Activated CD4-positive, alpha-beta T cell treated with anti-CD3 and anti-CD28 coated beads, Interleukin-2, Interleukin-4, amounts not matched to agents 100 ng/mL and 50 ng/mL, durations not matched to agents 16 hours and 8 hours (primary cell): Measurements from ENCODE around the gene POLR1E.
"Not testable (repeated sequence)": the region's sequence is repeated elsewhere in the genome, so short reads cannot be mapped to it uniquely, and the experiment has no call there.

Experiments used
- DNase-seq: peaks from one replicate; pipeline ENCODE4 v3.0.0-alpha.2; 2020; ENCODE audit warnings: low spot score

Gene POLR1E

DNA sequence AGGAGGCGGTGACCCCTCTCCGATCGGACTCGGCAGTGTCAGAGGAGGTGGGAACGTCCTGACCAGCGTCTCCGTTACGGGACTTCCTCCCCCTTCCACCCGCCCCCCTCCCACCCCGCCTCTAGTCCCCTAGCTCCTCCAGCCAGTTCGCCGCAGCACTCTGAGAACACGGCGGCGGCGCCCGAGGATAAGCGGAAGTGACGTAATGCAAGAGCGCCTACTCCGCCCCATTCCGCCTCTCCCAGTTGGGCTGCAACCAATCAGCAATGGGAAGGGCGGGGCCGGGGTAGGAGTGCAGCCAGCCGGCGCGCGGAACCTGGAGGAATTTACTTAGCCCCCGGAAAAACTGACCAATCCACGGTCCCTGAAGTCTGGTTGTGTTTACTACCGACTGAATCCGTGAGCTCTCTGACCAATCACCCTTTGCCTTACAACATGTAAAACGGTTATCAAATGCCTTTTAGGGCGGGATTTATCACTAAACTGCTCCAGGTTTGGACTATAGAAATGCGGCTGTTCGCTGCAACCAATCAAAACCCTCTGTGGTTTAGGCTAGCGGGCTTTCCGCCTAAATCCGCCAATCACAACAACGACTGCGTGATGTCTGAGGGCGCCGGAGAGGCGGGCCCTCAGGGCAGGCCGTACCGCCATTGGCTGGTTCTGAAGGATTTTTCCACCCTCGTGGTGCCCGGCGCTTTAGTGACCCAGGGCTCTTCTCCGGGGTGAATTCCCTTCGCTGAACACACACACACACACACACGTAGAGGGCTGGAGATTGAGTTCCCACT lies 20.3 kb upstream of the POLR1E start, which contains the start of gene ZBTB5:
Gene ZBTB5, minus strand, starts transcription at position 202 of the 788 bp plus-strand sequence. CDS start 22,899 bp downstream, outside the sequence.
- peak; percentile 99 for DNase-seq

DNA sequence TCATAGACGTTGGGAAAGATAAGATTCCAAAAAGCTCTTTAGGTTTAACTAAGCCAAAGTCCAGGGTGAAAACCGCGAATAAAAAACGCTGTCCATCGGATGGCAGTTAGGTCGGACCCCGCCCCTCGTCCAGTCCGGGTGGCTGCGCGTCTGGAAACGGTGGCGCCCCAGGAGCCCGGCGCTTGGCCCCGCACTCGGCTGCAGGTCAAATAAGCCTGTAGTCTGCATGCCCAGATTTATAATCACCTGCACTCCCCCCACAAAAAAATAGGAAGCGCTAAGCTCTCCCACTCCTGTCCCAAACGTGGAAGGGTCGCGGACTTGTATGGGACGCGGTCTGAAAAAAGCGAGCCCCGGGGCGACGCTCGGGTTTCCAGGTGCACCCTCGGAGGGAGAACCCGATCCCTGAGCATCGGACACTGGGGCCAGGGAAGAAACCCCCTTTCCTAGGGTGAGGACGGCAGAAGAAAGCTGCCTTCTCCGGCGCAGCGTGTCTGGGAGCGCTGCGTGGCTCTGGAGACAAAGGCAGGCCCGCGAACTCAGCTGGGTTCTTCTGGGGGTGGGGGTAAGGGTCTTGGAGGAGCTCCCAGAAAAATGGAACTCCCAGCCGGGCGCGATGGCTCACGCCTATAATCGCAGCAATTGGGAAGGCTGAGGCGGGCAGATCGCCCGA lies 19.6 kb upstream of the POLR1E start:
- DNase-seq = no peak

DNA sequence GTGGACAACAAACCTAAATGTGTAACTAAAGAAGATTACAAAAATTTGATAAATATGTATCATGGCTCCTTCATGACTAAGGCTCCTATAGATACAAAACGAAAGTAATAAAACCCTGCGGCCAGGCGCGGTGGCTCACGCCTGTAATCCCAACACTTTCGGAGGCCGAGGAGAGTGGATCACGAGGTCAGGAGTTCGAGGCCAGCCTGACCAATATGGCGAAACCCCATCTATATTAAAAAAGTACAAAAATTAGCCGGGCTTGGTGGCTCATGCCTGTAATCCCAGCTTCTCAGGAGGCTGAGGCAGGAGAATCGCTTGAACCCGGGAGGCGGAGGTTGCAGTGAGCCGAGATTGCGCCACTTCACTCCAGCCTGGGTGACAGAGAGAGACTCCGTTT lies 18.2 kb upstream of the POLR1E start:
- DNase-seq = not testable (repeated sequence)

DNA sequence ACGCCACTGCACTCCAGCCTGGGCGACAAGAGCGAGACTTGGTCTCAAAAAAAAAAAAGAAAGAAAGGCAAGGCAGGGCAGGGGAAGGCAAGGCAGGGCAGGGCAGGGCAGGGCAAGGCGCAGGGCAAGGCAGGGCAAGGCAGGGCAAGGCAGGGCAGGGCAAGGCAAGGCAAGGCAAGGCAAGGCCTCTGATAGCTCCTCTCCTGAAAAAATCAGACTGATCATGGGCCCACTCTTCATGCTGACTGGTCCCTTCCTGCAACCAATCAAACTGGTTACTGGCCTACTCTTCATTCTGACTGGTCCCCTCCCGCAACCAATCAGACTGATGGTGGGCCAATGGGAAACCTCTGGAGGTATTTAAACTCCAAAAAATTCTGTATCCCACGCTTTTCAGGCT lies 17.1 kb upstream of the POLR1E start:
- DNase-seq = no peak

DNA sequence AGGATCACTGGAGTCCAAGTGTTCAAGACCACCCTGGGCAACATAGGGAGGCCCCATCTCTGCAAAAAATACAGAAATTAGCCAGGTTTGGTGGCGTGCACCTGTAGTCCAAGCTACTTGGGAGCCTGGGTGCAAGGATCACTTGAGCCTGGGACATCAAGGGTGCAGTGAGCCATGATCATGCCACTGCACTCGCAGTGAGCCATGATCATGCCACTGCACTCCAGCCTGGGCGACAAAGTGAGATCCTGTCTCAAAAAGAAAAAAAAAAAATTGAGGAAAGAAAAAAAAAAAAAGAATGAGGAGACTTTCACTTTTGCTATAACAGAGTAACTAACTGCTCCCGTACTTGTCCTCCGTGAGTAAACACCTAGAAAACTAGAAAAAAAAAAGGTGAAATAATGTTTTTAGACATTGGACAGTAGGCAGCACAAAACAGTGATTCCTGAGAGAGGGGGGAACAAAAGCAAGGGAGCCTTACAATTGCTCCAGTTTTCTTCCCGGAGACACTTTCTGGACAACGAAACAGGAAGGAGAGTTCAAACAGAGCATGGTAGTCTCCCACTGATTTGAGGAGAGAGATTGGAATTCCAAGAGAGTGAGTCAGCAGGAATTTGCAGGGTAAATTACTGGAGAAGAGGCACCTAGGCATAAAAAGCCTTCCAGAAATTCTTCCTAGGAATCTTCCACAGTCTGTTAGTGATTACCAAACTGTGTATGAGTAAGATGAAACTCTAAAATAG lies 13.6 kb upstream of the POLR1E start:
- no peak for DNase-seq

DNA sequence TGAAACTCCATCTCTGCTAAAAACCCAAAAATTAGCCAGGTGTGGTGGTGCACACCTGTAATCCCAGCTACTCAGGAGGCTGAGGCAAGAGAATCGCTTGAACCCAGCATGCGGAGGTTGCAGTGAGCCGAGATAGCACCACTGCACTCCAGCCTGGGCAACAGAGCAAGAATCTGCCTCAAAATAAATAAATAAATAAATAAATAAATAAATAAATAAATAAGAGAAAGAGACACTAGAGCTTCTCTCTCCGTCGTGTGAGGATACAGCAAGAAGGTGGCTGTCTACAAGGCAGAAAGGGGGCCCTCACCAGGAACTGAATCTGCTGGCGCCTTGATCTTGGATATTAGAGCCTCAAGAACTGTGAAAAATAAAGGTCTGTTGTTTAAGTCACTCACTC lies 11.8 kb upstream of the POLR1E start:
- DNase-seq = not testable (repeated sequence)

DNA sequence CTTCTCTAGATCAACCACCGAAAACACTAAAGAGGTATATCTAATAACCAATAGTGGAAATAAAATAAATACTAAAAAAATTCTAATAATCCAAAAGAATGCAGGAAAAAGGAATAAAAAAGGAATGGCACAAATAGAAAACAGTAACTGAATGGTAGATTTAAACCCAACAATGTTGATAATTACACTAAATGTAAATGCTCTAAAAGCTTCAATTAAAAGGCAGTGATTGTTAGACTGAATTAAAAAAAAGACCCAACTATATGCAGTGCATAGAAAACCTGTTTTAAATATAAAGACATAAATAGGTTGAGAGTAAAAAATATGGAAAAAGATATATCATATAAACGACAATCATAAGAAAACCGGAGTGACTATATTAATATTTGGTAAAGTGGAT lies 11.3 kb upstream of the POLR1E start:
- DNase-seq = no peak

DNA sequence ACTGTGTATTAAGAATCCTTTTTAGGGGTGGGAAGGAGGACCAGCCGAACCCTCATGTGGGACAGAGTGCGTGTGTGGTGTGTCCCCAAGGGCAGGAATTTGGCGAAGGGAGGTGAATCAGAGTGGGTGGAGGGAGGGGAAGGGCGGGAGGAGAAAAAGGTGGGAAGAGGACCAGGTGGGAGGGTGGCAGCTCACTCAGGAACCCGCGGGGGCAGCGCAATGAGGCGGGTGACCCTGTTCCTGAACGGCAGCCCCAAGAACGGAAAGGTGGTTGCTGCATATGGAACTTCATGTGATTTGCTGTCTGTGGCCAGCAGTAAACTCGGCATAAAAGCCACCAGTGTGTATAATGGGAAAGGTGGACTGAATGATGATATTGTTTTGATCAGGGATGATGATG lies 8.8 kb upstream of the POLR1E start:
- DNase-seq = no peak

DNA sequence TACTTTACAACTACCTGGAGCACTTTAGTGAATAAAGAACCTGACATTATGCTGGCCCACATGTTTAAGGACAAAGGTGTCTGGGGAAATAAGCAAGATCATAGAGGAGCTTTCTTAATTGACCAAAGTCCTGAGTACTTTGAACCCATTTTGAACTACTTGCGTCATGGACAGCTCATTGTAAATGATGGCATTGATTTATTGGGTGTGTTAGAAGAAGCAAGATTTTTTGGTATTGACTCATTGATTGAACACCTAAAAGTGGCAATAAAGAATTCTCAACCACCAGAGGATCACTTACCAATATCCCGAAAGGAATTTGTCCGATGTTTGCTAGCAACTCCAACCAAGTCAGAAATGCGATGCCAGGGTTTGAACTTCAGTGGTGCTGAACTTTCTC lies 8.3 kb upstream of the POLR1E start:
- not testable (repeated sequence) for DNase-seq

DNA sequence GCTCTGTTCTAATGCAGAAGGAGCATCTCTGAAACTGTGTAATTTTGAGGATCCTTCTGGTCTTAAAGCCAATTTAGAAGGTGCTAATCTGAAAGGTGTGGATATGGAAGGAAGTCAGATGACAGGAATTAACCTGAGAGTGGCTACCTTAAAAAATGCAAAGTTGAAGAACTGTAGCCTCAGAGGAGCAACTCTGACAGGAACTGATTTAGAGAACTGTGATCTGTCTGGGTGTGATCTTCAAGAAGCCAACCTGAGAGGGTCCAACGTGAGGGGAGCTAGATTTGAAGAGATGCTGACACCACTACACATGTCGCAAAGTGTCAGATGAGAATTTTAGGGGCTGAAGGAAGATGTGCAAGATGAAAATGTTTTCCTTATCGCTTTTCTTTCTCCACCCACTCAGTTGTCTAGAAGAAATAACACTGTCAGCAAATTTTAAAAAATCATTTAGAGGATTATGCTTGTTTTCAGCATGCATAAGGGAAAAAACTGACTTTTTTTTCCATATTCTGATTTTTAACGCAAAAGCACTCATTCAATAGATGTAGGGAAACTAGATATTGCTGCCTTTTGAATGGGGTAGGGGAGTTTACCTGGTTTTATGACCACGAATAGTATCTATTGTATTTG lies 7.6 kb upstream of the POLR1E start:
- not testable (repeated sequence) for DNase-seq

DNA sequence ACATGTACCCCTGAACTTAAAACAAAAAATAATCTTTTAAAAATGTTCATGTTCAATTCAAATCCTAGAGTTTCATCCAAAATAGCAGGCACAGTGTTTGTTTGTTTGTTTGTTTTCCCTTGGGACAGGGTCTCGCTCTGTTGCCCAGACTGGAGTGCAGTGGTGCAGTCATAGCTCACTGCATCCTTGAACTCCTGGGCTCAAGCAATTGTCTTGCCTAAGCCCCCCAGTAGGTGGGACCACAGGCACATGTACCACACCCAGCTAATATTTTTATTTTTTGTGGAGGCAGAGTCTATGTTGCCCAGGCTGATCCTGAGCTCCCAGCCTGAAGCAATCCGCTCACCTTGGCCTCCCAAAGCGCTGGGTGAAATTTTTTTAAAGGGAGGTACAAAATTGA lies 5.0 kb upstream of the POLR1E start:
- DNase-seq = no peak

DNA sequence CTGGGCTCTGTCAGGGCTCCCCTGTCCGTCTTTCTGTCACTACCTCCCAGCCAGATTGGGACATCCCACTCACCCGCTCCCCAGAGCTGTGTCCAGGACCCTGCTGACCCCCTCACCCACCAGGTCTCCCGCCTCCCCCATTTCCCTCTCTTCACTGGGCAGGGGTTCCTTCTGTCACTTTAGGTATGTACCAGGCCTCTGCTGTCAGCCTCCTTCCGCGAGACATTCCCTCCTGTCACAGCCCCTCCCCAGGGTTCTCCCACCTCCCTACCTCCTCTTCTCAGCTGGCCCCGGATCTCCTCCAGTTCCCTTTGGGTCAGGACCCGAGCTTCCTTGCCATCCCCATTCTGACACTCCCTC lies 488 bp downstream of the POLR1E start:
- DNase-seq = no peak

DNA sequence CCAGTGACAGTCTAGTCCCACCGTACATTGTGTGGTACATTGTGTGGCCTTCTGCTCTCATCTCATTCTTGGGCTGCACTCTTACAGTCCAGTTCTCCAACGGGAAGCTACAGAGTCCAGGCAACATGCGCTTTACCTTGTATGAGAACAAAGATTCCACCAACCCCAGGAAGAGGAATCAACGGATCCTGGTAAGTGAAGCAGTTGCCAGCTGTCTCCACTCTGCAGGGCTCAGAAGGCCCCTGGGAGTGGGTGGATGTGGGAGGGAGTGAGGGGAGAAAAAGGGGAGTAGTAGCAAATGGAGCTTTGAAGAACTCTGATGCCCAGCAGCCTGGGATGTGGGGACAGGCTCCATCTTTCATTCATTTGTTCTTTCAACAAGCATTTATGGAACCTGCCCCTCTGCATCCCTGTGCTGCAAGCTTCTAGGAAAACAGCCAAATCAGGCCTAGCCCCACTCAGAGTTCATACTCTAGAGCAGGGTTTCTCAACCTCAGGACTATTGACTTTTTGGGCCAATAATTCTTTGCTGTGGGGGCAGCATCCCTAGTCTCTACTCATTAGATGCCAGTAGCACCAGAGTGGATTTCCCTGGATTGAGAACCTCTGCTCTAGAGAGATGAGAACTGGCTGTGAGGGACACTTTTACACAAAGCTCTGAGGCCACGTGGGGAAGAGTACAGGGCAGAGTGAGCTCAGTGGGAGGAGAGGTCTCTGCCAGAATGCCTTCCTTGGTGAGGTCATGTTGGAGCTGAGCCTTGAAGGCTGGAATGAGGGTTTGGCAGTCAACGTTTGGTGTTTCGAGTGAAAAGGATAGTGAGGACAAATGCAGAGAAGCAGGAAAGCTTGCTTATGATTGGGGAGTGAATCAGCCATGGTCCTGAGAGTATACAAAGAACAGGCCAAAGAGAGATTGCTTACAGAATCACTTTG lies 1.1 kb downstream of the POLR1E start:
- DNase-seq = no peak

DNA sequence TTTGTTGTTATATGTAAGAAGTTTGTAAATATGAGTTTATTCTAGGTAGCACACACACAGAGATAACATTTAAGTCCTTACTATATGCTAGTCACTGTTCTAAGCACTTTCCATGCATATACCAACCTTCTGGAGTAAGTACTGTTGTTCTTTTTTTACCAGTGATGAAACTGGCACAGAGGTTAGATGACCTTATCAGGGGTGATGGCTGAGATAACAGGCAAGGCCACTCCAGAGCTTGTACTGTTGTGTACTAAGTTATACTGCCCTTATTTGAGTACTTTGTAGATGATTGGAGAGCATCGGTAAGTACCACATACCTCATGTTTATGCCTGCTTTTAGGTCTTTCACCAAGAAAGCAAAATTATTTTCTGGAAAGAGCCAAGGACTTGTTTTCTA lies 6.2 kb downstream of the POLR1E start:
- no peak for DNase-seq

DNA sequence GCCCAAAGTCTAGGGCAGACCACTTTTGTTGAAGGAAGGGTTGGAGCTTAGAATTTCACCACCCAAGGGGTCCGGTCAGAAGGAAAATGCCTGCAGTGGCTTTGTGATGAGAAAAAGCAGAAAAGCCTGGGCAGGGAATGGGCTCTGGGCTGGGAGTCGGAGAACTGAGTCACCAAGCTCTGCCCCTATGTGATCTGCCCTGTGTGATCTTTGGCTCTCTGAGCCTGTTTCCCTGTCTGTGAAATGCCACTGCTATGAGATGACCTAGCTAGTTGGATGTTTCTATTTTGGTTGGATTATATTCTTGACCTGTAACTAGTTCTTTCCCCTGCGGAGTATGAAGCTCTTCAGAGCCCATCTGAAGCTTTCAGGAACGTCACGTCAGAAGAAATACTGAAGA lies 9.8 kb downstream of the POLR1E start:
- DNase-seq = no peak

DNA sequence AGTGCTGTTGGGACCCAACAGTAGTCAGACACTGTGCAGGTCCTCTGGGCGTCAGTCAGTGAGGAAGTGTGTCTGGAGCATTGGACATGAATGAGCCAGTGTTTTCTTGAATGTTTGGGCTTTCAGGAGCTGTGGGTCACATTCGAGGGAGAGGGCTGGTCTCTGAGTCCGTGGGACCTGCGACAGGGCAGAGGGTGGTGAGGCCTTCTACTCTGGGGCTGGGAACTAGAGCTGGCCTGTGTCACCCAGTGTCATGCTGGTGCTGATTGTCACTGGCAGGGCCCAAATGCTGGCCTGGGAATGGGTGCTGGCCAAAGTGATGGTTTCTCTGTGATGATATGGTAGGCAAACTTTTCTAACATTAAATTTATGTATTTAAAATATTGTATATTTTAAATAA lies 10.3 kb downstream of the POLR1E start:
- DNase-seq = no peak

DNA sequence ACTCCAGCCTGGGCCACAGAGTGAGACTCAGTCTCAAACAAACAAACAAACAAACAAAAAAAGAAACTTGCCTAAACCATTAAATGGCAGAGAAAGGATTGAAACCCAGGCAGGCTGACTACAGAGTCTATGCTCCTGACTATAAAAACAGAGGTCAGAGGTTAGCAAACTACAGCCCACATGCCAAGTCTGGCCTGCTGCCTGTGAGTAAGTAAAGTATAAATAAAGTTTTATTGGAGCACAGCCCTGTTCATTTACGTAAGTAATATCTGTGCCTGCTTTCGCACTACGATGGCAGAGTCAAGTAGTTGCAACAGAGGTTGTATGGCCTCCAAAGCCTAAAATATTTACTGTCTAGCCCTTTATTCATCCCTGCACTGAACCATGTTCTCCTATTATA lies 11.6 kb downstream of the POLR1E start:
- no peak for DNase-seq

DNA sequence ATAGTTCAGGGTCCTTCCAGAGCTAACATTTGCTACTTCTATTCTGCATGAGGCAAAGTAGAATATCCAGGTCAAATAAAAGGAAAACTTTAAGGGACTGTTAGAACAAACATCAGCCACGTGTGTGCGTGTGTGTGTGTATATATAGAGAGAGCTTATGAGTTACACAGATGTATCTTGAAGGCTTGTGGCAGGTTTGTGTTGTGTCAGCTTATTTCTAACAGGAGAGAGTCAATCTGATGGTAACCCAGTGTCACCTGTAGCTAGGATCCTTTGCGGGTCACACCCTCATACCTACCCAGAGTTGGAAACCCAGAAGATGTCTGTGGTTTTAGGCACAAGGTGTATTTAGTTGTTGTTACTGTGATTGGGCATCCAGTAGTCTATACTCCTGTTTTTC lies 12.7 kb downstream of the POLR1E start:
- DNase-seq = no peak

DNA sequence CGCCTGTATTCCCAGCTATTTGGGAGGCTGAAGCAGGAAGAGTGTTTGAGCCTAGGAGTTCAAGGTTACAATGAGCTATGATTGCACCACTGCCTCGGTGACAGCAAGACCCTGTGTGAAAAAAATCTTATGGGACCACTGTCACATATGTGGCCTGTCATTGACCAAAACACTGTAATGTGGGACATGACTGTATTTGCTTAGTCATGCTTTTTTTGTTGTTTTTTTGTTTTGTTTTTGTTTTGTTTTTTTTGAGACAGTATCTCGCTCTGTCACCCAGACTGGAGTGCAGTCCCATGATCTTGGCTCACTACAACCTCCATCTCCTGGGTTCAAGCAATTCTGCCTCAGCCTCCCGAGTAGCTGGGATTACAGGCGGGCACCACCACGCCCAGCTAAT lies 13.5 kb downstream of the POLR1E start:
- no peak for DNase-seq

DNA sequence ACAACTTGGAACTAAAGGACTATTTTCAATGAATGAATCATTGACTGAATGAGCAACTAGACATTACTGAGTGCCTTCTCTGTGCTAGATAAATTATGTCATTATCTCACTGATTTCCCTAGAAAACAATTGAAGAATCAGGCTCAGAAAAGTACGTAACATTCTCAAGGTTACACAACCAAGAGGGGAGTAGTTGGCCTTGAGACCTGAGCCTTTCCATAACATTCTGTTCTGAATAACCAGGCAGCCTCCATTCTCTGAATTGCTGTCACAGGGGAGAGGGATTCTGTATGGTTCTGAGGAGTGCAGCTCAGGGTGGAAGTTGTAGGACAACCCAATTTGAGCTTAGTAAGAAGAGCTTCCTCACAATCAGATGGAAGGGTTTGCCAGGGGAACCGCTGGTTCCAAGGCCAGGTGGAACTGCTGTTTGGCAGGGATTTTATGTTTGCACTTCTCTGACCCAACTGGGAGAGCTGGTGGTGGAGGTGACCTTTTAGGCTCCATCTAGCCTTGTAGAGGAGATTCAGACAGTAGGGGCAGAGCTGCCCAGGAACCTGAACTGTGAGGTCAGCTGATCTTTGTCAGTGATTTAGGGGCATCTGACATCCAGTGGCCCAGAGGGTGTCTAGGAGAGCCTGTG lies 16.3 kb downstream of the POLR1E start:
- no peak for DNase-seq

DNA sequence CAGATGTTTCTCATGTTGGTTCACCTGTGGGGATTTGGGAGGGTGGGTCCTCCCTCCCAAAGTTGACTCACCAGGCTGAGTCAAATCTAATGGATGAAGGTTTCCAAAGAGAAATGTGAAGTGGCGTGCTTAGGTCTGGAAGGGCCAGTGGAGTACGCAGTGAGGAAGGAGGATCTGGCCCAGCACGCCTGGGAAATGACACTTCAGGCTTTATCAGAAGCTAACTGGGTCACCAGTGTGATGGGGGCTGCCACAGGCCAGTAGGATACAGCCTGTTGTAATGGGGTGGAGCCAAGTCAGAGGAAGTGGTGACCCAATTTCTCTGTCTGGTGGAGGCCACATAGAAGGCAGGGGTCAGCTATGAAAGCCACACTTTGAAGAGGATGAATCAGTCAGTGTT lies 18.0 kb downstream of the POLR1E start:
- DNase-seq = peak; percentile 22
